B cell (primary cell): ENCODE data around the gene ZNF311.

ENCODE experiments used
- CTCF ChIP-seq: fragments of 200-600 bp; IDR thresholded peaks from one replicate; pipeline ENCODE4 v1.8.0; 2022; ENCODE audit warnings: antibody characterized with exemption, mild to moderate bottlenecking
- EZH2 ChIP-seq: IDR thresholded peaks from 2 replicates; pipeline ENCODE4 v1.6.1; 2012; ENCODE audit warnings: borderline replicate concordance, low read depth, mild to moderate bottlenecking, moderate library complexity, low read length; ENCODE audit not compliant: insufficient read depth, poor library complexity, severe bottlenecking

GRCh38 chr6:29051680-29052079 is 46.6 kb upstream of the ZNF311 start:
- TF ChIP-seq CTCF (no peak), EZH2 (no peak)
